ENCODE data around the gene ARHGAP11A.

The ARHGAP11A gene

DNA sequence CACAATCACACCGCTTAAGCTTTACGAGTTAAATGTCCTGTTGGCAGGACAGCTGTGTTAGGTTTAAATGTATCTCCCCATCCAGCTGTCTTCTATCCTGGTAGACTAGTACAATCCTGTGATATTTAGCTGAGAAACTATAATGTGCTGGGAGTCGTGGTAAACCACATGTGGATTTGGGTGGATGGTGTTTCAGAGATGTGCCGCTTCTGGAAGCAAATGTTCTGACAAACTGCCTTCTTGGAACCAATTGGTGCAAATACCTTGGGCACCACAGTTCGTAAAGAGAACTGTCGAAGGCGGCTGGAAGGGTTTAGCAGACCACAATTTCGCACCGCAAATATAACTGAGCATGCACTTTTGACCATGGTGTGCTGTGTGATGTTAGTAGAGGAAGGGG lies 41.2 kb downstream of the ARHGAP11A start:
- DNase-seq, result no peak

DNA sequence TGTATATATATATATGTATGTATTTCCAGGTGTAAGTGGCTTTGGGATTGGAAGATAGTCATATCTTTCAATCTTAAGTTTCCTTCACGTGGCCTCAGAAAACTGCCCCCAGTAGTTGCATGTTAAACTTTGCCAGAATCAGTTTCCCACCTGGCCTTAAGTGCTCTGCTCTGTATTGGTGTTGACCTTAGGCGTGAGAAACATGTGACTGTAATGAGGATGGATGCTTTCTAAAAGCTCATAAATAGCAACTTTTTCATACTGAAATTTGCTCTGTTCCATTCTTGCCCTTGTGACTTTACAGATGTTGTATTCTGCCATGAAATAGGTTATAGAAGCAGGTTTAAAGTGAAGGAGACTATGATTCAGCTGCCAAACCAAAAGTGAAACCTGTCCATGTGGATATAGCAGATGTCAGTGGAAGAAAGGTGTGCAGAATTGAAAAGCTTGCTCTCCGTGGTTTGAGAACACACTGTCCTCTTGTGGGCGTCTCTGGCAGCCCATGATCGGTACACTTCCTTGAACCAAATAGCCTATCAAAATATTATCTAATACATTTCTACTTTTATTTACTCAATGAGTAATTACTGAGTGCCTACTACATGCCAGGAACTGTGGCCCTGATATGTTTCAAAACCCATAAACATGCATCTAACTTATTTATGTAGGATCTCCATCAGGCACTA lies 42.0 kb downstream of the ARHGAP11A start:
- DNase-seq, result no peak

- DNase-seq, result no peak
These were observed 42.6 kb downstream of the ARHGAP11A start for GRCh38 chr15:32657941-32658340.

DNA sequence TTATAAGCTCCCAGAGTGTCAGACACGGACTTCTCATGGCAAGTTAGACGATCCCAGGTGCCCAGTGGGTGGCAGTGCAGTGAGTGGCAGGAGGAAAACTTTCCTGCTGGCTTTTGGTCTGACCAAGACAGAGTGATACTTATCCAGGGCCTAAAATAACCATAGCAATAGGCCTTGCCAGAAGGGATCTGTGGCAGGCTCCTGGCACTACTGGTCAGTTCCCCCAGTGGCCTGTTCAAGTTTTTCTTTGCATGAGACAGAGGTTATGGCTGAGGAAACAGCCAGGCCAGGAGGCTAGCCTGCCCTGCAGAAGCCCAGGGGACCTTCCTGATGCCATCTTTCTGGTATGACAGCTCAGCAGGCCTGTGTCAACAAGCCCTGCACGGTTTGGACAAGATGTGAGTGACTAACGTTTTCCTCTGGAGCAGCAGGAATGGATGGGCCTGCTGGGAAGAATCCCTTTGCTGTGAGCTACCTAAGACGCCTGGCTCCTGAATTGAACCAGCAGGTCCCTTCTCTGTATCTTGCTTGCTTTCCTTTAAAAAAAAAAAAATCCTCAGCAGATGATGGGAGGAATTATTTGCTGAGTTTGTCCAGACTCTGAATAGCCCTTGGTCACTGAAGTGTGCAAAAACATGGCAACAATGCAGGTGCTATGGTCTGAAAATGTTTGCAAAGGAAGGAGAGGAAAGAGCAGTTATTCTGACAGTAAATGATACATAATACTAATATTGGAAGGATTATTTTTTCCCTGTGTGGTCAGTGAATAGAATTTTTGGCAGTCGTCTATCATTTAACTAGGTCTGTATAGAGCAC lies 44.2 kb downstream of the ARHGAP11A start:
- DNase-seq, result peak; percentile 82

- DNase-seq, result no peak
These were observed 48.4 kb downstream of the ARHGAP11A start for GRCh38 chr15:32663671-32664070.

DNA sequence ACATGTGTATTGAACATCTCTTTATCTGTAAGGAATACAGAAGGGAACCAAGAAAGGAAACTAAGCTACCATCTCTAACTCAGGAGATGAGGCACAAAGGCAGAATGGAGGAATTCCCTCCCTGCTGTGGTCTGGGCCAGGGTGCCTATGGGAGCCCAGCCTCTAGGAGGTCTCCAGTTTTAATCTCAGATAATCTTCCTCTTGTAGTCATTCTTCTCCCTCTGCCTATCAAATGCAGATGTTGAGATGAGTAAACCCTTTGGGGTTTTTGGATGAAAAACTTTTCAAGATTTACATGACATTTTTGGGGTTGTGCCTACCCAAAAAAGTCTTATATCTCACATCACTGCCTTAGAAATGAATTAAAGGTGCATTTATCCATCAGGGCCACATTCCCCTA lies 49.5 kb downstream of the ARHGAP11A start:
- DNase-seq, result peak; percentile 72

DNA sequence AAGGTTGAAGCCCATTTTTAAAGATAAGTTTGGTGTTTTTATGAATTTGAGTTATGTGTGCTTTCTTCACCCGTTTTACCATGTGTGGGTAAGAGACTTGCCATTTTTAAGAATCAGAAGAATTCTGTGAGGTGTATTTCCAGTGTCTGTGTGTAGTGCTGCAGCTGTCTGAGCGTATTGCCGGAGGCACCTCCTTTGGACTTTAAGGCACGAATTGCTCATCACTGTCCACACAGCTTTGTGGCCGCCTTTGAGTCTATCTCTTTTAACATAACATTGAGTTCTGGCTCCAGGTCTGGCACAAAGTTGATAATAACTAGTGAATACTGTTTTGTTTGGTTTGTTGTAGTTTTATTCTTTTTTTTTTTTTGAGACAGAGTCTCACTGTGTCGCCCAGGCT lies 52.0 kb downstream of the ARHGAP11A start:
- no peak for DNase-seq

- DNase-seq, result no peak
These were observed 53.6 kb downstream of the ARHGAP11A start for GRCh38 chr15:32668942-32669341.

DNA sequence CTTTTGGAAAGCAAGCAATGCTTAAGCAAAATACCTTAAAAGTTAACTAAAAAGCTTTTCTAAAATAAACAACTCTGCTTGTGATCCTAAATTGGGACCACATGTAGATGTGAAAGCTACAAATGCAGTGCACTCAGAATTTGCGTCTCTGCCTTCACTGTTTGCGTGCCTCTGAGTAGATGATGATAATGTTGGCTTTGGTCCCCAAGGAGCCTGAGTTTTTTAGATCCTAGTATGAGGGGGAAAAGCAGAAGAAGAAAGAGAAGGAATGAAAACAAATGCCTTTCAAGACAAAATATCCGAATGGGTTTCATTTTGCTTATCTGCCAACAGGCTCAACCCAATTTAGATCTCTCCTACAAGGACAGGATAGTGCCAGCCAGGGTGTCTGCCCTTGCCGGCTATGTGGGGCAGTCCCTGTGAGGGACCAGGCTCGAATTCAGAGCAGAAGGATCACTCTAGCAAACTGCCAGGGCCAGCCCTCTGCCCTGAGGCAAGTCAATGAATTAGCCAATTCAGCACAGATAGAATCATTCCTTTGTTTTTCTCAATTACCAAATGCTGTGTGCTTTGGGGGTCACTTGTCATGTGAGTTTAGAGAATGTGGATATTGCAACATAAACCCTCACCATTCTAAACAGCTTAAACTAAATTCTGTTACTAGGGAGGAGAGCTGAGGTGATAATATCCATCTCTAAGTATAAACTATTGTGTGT lies 54.8 kb downstream of the ARHGAP11A start:
- DNase-seq, result peak; percentile 86

DNA sequence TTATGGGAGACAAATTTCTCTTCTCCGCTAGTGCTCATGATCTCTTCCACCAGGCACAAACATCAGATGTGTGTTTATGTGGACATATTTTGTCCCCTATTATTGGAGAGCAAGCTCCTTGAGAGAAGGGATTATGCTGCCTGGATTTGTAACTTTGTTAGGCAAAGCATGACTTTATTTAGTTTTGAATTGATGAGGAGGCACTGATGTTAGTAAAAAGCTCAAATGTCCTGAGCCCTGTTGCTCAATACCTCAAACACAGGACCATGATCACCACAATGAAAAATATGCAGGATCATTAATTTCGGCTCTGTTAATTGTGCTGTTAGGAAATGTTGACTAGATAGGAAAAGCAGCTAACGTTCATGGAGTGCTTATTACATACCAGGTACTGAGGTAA lies 55.3 kb downstream of the ARHGAP11A start:
- DNase-seq, result no peak

GRCh38 chr15:32671339-32672325 lies 56.3 kb downstream of the ARHGAP11A start:
- DNase-seq, result peak; percentile 91

- DNase-seq, result no peak
These were observed 59.4 kb downstream of the ARHGAP11A start for GRCh38 chr15:32674681-32675080.

DNA sequence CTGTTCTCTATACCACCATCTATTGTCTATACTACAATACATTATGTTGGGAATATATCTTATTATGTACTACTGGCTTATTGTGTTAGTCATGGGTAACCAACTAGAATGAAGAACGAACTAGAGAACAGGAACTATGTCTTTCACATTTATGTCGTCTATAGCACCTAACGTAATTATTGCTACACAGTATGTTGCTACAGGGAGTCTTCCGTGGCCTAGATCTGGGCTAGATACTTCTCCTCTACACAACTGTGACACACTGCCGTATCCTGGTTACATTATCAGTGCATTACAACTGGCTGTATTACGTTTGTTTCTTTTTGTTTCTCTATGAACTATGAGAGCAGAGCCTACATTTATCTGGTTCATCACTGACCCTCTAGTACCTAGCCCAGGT lies 60.2 kb downstream of the ARHGAP11A start:
- no peak for DNase-seq

- DNase-seq, result no peak
These were observed 60.9 kb downstream of the ARHGAP11A start for GRCh38 chr15:32676169-32676568.

DNA sequence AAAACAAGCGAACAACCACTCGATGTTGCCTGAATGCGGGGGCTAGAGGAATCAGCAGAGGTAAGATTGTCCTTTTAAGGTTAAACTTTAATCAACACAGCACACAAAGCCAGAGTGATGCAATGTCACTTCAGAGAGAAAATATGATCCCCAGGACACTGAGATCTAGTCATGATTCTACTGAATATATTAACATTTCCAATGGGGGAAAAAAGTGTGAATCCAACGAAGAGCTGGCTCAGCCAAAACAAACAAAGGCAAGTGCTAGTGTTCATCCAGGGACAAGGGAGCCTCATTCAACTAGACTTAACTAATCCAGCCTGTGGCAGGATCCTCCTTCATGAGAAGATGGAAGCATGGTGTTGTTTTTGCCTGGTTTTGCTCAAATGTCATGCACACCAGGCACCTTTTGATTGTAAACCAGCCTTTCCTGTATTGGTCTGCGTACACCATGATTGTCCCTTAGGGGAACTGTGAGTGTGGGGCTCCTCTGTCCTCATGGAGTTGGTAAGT lies 62.0 kb downstream of the ARHGAP11A start:
- DNase-seq, result no peak

DNA sequence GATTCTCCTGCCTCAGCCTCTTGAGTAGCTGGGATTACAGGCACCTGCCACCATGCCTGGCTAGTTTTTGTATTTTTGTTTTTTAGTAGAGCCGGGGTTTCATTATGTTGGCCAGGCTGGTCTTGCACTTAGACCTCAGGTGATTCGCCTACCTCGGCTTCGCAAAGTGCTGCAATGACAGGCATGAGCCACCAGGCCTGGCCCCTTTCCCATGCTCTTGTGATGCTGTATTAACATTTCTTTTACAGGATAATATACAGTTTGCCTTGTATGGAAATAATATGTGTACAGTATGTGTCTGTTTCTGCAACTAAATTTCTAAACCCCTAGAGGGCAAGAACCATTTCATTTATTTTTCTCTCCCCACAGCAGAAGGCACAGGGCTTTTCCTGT lies 64.0 kb downstream of the ARHGAP11A start:
- DNase-seq, result no peak

GRCh38 chr15:32682569-32682968 lies 67.3 kb downstream of the ARHGAP11A start:
- peak; percentile 96 for DNase-seq

DNA sequence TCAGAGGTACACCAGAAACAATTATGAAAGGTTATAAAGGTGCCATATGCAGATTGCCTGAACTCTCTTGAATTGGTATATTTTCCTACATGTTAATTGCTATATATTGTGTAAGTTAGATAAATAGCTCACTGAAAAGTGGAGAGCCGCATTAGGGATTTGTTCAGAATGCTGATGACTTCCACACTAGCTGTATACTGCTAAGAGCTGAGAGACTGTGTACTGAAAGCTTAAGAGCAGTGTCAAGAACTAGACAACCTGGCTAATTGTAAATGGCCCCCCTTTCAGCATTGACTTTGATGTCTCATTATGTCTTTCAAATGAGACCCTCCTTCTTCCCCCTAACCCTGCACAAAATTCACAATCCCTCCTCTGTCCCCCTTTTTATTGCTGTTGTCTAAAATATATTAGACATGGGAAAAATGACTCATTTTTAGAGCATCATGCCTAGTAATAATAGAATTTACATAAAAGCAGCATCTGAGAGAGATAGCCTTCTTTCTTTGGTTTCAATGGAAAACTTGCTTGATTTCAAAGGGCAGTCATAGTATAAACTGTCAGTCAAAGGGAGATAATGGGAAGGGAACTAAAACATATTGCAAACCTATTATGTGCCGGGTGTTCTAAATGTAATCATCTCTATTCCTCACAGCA lies 67.8 kb downstream of the ARHGAP11A start:
- DNase-seq, result no peak

- peak; percentile 97 for DNase-seq
These were observed 68.7 kb downstream of the ARHGAP11A start for GRCh38 chr15:32683906-32684584.

DNA sequence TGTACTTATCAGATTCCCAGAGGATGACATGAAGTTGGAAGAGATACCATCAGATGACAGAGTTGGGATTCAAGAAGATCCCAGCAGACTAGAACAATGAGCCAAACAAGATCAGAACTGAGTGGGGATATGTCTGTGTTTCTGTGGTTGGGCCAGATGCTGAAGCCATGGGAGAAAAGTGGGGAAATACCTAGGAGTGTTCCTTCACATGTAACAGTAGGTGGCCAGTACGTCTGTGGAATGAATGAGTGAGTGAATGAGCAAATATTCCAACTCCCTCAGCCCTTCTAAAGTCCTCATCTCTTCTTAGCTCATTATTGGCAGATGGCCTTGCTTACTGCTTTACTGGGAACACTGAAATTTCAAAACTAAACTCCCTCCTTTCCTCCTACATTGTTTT lies 70.3 kb downstream of the ARHGAP11A start:
- DNase-seq, result peak; percentile 88

DNA sequence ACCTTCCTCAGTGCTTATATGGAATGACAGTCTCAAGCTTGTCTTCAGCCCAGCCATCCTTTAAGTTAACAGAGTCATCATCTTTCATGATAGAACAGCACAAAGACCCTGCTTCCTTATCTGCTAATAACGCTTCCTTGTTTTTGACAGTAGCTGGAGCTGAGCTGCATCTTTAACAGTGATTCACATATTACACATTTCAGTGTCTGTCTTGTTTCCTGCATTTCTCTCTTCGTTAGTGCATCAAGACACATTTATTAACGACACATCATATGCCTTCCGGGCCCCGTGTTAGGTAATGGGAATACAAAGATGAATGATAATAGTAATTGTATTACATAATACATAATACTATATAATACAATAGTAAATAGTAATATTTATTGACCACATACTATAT lies 72.3 kb downstream of the ARHGAP11A start:
- DNase-seq, result peak; percentile 78

Measured in fibroblast of upper back skin (primary cell).